NCI-H2196 (cell line): Measurements from ENCODE around the gene NAA50.
A peak's percentile ranks its signal among the peaks of the same experiment; 100 is the strongest.

Experiments used
- DNase-seq: peaks from one replicate; lab custom pipeline; 2025; ENCODE audit not compliant: unreplicated experiment; lab: John Stamatoyannopoulos, UW

Gene NAA50

GRCh38 chr3:113743006-113743630 lies 2.9 kb downstream of the NAA50 start:
- no peak for DNase-seq

DNA sequence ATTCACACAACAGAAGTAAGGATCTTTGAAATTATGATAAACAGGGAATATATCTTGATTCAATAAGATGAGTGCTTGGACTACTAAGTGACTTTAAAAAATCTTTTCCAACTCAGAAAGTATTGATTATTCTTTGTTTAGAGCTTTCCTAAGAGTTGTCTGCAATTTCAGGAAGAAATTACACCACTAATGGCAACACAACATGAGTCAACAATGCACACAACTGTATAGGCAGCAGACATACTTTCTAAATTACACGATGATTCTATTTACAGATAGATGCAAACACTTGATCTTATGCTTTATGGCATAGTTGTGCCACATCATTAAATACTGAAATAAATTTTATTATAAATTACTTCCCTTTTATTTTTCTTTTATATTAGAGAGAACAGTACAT lies 4.4 kb downstream of the NAA50 start:
- DNase-seq: no peak

DNA sequence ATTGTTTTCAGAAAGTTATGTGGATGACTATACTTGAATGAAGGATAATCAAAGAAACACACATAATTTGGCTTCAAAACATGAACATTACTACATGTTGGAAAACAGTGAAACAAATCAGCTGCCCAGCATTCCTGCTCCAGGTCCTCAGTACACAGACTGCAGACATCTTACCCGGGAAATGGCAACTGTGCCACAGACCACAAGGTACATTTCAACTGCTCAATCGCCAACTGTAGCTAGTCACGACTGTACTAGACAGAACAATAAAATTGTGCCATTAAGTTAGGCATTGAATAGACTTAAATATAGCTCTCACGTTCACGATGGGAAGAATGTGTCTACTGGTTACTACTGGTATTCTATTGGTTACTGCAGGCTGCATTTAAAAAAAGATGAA lies 5.0 kb downstream of the NAA50 start:
- no peak for DNase-seq

DNA sequence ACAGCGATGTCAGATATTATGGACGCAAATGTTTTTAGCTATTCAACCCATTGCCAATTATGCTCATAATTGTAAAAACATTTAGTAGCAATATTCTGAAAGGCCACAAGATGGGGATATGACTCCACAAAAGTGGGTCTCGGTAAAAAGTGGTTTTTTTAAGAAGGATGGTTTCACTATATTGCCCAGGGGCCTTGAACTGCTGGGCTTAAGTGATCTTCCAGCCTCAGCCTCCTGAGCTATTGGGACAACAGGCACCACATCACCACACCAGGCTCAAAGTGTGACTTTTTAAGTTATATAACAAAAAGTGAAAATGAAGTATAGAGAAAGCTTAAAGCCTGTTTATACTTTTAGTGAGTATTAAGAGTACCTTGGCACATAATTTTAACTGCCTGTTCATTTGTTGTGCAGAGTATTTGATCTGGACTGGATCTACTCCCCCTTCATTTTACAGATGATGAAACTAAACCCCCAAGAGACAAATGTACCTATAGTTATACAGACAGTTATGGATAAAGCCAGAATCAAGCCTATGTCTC lies 9.4 kb downstream of the NAA50 start:
- DNase-seq: peak; percentile 67

- DNase-seq: no peak
Observed at GRCh38 chr3:113731694-113732093, 14.4 kb downstream of the NAA50 start.

GRCh38 chr3:113730550-113730949 lies 15.5 kb downstream of the NAA50 start:
- no peak for DNase-seq

DNA sequence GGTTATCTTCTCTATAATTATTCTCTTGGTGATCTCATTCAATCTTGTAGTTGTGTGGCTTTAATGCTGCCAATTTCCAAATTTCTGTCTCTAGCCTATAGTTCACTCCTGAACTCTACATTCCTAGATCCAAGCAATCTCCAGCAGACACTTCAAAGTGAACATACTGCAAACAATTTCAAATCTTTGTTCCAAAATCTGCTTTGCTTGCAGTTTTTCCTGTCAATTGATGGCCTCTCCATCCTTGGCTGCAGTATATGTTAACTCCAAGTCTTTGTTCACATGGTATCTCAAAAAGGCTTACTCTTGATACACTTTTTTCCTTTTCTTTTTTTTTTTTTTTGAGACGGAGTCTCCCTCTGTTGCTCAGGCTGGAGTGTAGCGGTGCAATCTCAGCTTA lies 17.4 kb downstream of the NAA50 start:
- DNase-seq: no peak

GRCh38 chr3:113721636-113722035 lies 24.4 kb downstream of the NAA50 start:
- no peak for DNase-seq

GRCh38 chr3:113719758-113720157 lies 26.3 kb downstream of the NAA50 start:
- no peak for DNase-seq

GRCh38 chr3:113719294-113719693 lies 26.8 kb downstream of the NAA50 start:
- DNase-seq: no peak

DNA sequence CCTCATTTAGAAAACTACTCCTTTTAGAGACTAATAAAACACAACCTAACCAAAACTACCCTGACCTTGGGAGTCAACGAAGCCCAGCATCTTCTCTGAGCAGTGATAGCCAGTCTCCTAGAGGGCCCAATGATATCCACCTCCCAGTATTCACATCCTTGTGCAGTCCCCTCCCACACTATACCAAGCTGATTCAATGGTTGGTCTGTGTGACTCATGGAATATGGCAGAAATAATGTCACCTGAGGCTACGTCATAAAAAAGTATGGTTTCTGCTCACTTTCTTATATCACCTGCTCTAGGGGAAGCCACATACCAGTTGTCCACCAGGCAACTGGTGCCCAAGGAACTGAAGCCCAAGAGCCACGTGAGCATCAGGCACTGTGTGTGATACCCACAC lies 28.2 kb downstream of the NAA50 start:
- DNase-seq: no peak

DNA sequence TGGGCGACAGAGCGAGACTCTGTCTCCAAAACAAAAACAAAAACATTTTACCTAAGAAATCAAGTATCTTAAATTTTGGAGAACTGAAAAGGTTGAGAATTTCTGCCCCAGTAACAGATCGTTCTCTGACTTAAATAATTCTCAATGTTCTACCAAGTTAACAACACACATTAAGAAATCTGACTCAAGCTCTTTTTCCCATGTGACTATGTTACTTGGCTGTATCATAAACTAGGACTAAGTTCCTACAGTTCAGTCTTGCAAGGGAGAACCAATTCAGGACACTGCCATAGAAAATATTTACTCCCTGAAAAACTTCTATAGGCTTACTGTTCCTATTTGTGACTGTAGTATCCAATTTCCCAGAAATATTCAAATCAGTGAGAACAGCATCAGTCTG lies 28.7 kb downstream of the NAA50 start:
- DNase-seq: no peak

- DNase-seq: no peak
Observed at GRCh38 chr3:113714702-113715101, 31.3 kb downstream of the NAA50 start.

- DNase-seq: no peak
Observed at GRCh38 chr3:113712129-113712528, 33.9 kb downstream of the NAA50 start.

DNA sequence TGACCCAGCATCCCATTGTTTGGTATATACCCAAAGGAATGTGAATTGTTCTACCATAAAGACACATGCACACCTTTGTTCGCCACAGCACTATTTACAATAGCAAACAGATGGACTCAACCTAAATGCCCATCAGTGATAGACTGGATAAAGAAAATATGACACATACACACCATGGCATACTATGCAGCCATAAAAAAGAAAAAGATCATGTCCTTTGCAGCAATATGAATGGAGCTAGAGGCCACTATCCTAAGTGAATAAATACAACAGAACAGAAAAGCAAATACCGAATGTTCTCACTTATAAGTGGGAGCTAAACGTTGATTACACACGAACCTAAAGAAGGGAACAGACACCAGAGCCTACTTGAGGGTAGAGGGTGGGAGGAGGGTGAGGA lies 38.2 kb downstream of the NAA50 start:
- DNase-seq: no peak

GRCh38 chr3:113698956-113699355 lies 47.1 kb downstream of the NAA50 start:
- DNase-seq: no peak

- DNase-seq: no peak
Observed at GRCh38 chr3:113698213-113698742, 47.8 kb downstream of the NAA50 start.

- no peak for DNase-seq
Observed at GRCh38 chr3:113697500-113698090, 48.5 kb downstream of the NAA50 start.

DNA sequence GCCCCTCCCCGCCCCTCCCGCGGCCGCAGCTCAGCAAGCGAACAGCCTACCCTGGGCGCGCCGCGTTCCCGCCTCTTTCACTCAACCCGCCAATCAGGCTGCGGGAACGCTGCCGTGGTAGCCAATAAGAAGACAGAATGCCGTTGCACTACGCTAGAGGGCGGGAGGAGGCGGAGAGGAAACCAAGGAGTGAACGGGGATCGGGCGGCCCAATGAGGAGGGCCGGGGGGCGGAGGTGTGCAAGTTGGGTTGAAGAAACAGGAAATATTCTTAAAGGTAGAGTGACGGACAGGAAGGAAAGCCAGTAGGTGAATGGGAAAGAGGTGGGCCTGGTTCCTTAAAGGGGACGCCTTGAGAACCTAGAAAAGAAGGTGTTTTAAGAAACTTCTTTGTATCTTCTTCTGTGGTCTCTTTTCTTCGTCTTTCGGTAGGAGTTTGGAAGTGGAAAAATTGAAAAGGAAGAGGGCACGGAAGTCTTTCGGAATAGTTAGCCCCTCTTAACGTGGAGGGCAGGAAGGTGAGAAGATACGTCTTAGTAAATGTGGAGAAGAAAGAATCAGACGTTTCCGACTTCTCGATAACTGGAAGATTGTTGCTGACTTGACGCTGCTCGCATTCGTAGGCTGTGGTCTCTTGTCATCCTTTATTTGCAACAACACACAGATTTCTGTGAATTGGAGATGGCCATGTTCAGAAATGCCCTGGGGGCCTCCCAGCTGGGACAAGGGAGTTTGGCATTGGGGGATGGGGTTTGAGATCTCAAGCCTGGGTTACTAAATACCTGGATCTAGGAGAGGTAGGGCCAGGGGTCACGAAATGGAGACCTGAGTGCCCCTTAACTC lies 49.2 kb downstream of the NAA50 start:
- DNase-seq: peak; percentile 100

DNA sequence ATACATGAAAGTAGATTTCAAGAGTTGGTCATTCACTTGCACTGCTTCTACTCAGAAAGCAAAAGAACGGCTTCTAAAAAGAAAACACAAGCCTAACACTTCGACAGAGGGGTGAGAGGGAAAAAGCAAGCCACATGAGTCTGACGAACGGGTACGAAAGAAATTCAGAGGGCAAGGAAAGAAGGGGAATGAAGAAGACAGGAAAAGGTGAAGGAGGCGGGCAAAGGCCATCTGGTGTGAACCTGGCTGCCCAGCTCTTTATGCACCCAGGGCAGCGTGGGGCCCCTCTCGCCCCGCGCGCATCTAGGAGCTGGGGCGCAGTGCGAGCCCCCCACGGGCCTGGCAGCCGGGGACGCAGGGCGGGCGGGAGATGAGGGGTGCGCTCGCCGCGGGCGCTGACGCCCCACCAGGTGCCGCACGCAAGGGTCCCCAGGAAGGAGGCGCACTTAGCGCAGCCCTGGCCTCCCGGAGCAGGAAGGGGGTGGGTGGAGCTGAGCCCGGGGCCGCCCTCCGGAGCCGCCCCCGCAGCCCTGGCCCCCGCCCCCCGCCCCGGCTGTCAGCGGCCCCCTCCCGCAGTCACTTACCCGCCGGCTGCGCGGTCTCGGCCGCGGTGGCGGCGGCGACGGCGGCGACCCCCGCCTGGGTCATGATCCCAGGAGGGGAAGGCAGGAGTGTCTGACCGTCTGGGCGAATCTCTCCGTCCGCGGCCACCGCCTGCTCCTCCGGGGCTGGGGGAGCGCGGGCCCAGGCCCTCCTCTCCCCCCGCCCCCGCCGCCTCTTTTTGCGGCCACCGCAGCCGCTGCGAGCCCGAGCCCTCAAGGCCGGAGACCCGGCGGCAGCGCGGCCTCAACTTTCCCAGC lies 50.0 kb downstream of the NAA50 start, which contains the start of gene USF3:
Gene USF3, minus strand, starts transcription at position 857 of the 860 bp plus-strand sequence. CDS start 21,764 bp downstream, outside the sequence.
- DNase-seq: peak; percentile 73

DNA sequence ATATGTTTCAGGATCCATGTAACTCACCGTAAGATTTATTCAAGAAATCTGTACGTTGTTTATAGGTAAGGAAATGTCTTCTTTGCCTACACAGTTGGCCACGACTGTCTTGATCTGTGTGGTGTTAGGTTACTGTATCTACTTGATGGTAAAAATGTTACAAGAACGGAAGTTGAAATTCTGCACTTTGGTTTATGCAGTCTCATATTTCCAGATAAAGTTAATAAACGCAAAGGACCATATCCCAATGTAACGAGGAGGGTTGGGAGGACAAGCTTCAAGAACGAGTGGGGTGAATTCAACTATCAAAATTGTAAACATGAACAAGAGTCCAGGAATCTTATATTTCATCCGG lies 50.6 kb downstream of the NAA50 start:
- no peak for DNase-seq
